Measurements from ENCODE around the gene CLTCL1.
"Not testable (repeated sequence)": the region's sequence is repeated elsewhere in the genome, so short reads cannot be mapped to it uniquely, and the experiment has no call there.

CLTCL1 gene

GRCh38 chr22:19290400-19291217 is 910 bp downstream of the CLTCL1 start:
- DNase-seq (ENCODE audit: low read depth): no peak

DNA sequence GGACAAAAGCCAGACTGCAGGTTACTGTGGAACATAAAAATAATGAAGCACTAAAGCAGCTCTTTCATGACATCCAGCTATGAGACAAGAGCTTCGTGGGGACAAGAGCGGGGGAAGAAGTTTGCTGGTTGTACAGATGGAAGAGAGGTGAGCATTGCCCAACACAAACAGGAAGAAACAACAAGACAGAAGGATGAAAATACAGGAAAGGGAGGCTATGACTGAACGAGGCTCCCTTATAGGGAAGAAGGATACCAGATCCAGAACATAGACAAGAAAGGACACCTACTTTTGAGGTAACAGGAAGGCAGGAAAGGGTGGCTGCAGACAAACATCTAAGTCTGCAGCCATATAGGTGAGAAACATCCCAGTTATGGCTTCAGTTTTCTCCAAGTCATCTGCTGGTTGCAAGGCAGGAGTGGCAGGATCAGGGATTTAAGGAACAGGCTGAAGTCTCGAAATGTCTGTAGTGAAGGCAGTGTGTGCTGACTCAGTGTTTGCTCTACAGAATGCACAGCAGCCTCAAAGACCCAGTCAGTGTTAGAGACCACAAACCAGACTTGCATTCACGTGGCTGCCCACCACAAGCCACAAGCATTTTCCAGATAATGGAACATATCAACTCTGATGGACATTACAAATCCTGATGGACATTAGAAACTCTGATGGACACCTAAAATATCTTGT is 1.9 kb downstream of the CLTCL1 start:
- no peak for DNase-seq (ENCODE audit: low read depth)

- DNase-seq (ENCODE audit: low read depth): no peak
Measured at GRCh38 chr22:19287889-19288288, 3.6 kb downstream of the CLTCL1 start.

DNA sequence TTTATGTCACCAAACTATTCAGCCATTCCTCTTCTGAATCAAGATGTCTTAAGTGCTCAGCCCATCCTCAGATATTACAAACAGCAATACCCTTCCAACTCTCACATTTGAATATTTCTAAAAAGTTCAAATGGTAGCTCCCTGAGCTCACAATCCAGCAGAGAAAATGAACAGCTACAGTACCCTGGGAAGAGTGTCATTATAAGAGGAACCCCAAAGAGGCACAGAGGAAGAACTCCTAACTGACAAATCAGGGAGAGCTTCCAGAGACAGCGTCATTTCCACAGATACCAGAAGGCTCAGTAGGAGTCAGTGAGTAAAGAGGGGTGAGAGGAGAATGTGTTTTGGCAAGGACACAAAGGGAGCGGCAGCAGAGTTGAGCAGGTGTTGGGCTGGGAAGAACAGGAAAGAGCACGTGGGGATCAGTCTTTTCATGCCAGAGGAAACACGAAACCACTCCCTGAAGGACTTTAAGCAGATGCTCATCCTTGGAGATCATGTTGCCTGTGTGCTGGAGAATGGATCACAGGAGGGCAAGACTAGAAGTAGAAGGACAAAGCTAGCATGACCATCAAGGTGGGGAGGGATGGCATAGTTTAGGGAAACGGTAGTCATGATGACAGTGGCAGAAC is 4.3 kb downstream of the CLTCL1 start:
- no peak for DNase-seq (ENCODE audit: low read depth)

GRCh38 chr22:19285831-19286230 is 5.7 kb downstream of the CLTCL1 start:
- DNase-seq (ENCODE audit: low read depth): no peak

GRCh38 chr22:19279143-19279542 is 12.4 kb downstream of the CLTCL1 start:
- not testable (repeated sequence) for DNase-seq (ENCODE audit: low read depth)

DNA sequence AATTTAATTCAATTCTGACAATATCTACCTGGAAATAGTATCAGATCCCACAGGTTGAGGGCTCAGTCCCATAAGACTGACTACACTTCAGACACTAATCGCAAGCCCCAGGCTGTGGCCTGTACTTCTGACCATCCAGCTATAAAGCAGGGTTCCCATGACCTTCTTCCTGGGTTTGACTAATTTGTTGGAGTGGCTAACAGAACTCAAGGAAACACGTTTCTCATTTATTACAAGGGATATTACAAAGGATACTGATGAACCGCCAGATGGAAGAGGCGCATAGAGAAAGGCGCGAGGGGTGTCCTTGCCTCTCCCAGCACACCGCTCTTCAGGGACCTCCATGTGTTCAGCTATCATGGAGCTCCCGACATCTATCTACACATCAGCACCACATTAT is 13.7 kb downstream of the CLTCL1 start:
- DNase-seq (ENCODE audit: low read depth): no peak

DNA sequence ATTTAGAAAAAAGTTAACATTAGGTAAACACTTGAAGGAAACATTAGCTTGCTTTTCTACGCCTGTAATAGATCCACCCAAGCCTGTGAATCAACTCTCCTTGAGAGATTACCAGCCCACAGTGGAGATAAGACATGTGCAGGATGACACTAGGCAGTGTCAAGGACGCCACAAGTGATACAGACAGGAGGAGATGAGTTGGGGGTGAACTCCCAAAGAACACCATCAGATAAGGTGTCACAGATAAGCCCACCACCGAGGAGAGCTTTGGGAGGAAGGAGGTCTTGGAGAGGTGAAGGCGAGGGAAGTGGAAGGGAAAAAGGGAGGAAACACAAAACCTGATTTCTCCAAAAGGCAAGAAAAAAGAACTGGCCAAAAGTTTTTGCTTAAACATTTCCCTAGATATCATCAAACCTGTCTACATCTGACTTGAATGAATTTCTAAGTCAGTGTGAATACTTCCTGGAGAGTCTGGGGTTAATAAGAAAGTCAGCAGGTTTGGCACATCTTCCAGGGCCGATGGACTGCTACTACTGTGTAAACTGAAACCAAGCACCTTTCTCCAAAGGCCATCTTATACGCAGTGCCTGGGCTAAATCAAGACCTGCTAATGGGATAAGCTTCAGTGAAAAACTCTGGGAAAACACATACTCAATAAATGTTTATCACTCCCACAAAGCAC is 15.5 kb downstream of the CLTCL1 start:
- no peak for DNase-seq (ENCODE audit: low read depth)

DNA sequence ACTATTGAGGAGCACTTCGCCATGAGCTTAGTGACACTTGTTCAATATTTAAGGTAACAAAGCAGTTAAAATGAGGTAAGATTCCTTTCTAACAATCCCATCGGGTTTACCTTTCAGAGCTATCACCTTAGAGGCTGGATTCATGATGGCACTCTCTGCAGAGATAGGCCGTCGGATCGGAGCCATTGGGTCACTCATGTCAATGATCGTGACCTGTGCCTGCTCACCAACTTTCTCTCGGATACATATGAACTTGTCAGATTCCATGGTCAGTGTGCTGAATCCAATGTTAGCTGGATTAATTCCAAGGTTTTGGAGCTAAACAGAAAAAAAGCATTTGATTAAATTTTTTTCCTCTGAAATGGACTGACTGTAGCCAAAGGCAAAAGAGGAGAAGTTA is 16.0 kb downstream of the CLTCL1 start:
- no peak for DNase-seq (ENCODE audit: low read depth)

- DNase-seq (ENCODE audit: low read depth): no peak
Measured at GRCh38 chr22:19275104-19275503, 16.4 kb downstream of the CLTCL1 start.

DNA sequence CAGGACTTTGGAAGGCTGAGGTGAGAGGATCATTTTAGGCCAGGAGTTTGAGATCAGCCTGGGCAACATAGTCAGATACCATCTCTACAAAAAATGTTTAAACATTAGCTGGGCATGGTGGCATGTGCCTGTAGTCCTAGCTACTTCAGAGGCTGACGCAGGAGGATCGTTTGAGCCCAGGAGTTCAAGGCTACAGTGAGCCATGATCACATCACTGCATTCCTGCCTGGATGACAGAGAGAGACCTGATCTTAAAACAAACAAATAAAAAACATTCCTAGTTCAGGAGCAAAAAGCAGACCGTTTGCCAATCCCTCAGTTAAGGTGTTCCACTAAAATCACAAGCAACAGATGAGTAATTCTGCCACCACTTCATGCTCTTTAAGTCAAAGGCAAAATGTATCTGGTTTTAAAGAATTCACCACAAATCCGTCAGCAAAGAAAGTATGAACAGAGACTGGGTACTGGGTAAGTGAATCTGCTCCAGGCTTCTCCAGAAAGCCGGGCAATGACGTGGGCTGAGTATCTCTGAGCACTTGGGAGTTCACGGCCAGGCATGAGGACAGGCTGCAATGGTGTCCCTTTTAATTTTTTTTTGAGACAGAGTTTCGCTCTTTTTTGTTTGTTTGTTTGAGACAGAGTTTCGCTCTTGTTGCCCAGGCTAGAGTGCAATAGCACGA is 19.5 kb downstream of the CLTCL1 start:
- no peak for DNase-seq (ENCODE audit: low read depth)

GRCh38 chr22:19271273-19271855 is 20.2 kb downstream of the CLTCL1 start:
- no peak for DNase-seq (ENCODE audit: low read depth)

GRCh38 chr22:19270873-19271272 is 20.6 kb downstream of the CLTCL1 start:
- no peak for DNase-seq (ENCODE audit: low read depth)

- DNase-seq (ENCODE audit: low read depth): no peak
Measured at GRCh38 chr22:19266547-19267086, 24.9 kb downstream of the CLTCL1 start.

- DNase-seq (ENCODE audit: low read depth): no peak
Measured at GRCh38 chr22:19265779-19266178, 25.7 kb downstream of the CLTCL1 start.

- DNase-seq (ENCODE audit: low read depth): no peak
Measured at GRCh38 chr22:19260804-19261203, 30.7 kb downstream of the CLTCL1 start.

- no peak for DNase-seq (ENCODE audit: low read depth)
Measured at GRCh38 chr22:19260194-19260593, 31.3 kb downstream of the CLTCL1 start.

GRCh38 chr22:19258968-19259288 is 32.6 kb downstream of the CLTCL1 start:
- DNase-seq (ENCODE audit: low read depth): not testable (repeated sequence)

- DNase-seq (ENCODE audit: low read depth): no peak
Measured at GRCh38 chr22:19258371-19258770, 33.1 kb downstream of the CLTCL1 start.

DNA sequence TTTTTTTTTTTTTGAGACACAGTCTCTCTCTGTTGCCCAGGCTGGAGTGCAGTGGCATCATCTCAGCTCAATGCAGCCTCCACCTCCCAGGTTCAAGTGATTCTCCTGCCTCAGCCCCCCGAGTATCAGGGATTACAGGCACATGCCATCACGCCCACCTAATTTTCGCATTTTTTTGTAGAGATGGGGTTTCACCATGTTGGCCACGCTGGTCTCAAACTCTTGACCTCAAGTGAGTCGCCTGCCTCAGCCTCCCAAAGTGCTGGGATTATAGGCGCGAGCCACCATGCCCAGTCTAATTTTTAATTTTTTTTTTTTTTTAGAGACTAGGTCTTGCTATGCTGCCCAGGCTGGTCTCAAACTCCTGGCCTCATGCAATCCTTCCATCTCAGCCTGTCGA is 35.2 kb downstream of the CLTCL1 start:
- DNase-seq (ENCODE audit: low read depth): not testable (repeated sequence)

DNA sequence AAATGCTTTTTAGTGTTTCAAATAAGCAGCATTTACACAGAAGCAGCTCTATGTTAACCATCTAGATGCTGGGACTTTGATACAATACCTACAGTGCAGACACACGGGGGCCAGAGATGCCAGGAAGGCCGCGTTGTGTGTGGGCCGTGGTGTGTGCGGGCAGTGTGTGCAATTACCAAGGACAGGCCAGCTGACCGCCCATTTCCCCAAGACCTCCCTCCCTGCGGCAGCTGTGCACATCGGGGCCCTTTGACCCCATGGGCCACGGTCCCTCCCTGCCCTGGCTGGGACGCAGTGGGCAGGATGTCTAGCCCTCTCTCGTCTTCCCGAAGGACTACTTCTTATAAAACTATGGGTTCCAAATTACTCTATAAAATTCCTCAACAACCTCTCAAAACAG is 38.4 kb downstream of the CLTCL1 start:
- no peak for DNase-seq (ENCODE audit: low read depth)

Measured in CMK (cell line).